HCT116 (cell line): Measurements from ENCODE around the gene RGS2.

Experiments
- CEBPB ChIP-seq: IDR thresholded peaks from 2 replicates; pipeline ENCODE4 v1.6.1; 2012; ENCODE audit warnings: low read depth
- CTCF ChIP-seq, 3 experiments: fragments of 200-600 bp in 1 of 3; sonication (generic) in 1 of 3; IDR thresholded peaks in 2 of 3; conservative IDR thresholded peaks in 1 of 3; 2 replicates each; pipeline ENCODE4 v1.5.1; 2012 to 2017; ENCODE audit warnings: low read depth in 2 of 3, low read length in 2 of 3, antibody characterized with exemption in 1 of 3, borderline replicate concordance in 1 of 3, control low read depth in 1 of 3, mild to moderate bottlenecking in 1 of 3, mixed read lengths in 1 of 3, mixed run types in 1 of 3, moderate library complexity in 1 of 3; ENCODE audit not compliant: insufficient read depth in 1 of 3
- MAX ChIP-seq: IDR thresholded peaks from 2 replicates; pipeline ENCODE4 v1.6.1; 2012
- POLR2A ChIP-seq: IDR thresholded peaks from 2 replicates; pipeline ENCODE4 v1.7.0; 2011; ENCODE audit warnings: borderline replicate concordance; ENCODE audit not compliant: insufficient read depth, insufficient read length; ENCODE audit errors: extremely low read depth
- POLR2AphosphoS5 ChIP-seq: IDR thresholded peaks from 2 replicates; pipeline ENCODE4 v1.6.1; 2011; ENCODE audit warnings: mild to moderate bottlenecking, low read depth, low read length, moderate library complexity
- SRF ChIP-seq: IDR thresholded peaks from 2 replicates; pipeline ENCODE4 v1.6.1; 2012; ENCODE audit warnings: low read depth
- YY1 ChIP-seq: IDR thresholded peaks from 2 replicates; pipeline ENCODE4 v1.6.1; 2011; ENCODE audit warnings: low read length, low read depth, moderate library complexity, mild to moderate bottlenecking; ENCODE audit not compliant: insufficient replicate concordance; ENCODE audit errors: extremely low read depth

- TF ChIP-seq CTCF (IDR thresholded peaks at IDR 0.05 in 2 of 3, conservative IDR thresholded peaks at IDR 0.05 in 1 of 3; ENCODE audit: borderline replicate concordance in 1 of 3, insufficient read depth in 1 of 3, low read depth in 2 of 3, low read length in 2 of 3) (no peak), POLR2A (no peak), MAX (no peak), SRF (no peak), POLR2AphosphoS5 (no peak), YY1 (no peak), CEBPB (no peak)
These were observed 41.0 kb upstream of the RGS2 start for GRCh38 chr1:192767798-192768197.
